ENCODE results near the gene SELENOO.

SELENOO gene

GRCh38 chr22:50176850-50177536 lies 23.8 kb upstream of the SELENOO start:
- no peak overlapping the region for H3K4me3 ChIP-seq (ENCODE audit: low read depth, low read length)
- no peak for DNase-seq (ENCODE audit: low read depth)
- TF ChIP-seq POLR2A (IDR thresholded peaks at IDR 0.05; ENCODE audit: extremely low read depth, insufficient read length) (no peak), MYC (IDR thresholded peaks at IDR 0.05; ENCODE audit: low read depth, low read length) (no peak), MAX (IDR thresholded peaks at IDR 0.05; ENCODE audit: low read depth, low read length) (no peak)

- no peak for DNase-seq (ENCODE audit: low read depth)
- no peak for TF ChIP-seq CTCF (IDR thresholded peaks at IDR 0.05; ENCODE audit: low read depth, low read length)
- H3K4me3 ChIP-seq (ENCODE audit: low read depth, low read length), result no peak overlapping the region
Observed at GRCh38 chr22:50177537-50178470, 23.0 kb upstream of the SELENOO start.

GRCh38 chr22:50178471-50178864 lies 22.3 kb upstream of the SELENOO start:
- H3K4me3 ChIP-seq (ENCODE audit: low read depth, low read length), result no peak overlapping the region
- no peak for TF ChIP-seq MYC (IDR thresholded peaks at IDR 0.05; ENCODE audit: low read depth, low read length)
- TF ChIP-seq MAX (IDR thresholded peaks at IDR 0.05; ENCODE audit: low read depth, low read length), result no peak
- TF ChIP-seq POLR2A (IDR thresholded peaks at IDR 0.05; ENCODE audit: extremely low read depth, insufficient read length), result no peak
- no peak for TF ChIP-seq CTCF (IDR thresholded peaks at IDR 0.05; ENCODE audit: low read depth, low read length)
- DNase-seq (ENCODE audit: low read depth), result no peak

- no peak overlapping the region for H3K4me3 ChIP-seq (ENCODE audit: low read depth, low read length)
- DNase-seq (ENCODE audit: low read depth), result no peak
- TF ChIP-seq CTCF (IDR thresholded peaks at IDR 0.05; ENCODE audit: low read depth, low read length) (no peak), MYC (IDR thresholded peaks at IDR 0.05; ENCODE audit: low read depth, low read length) (no peak), MAX (IDR thresholded peaks at IDR 0.05; ENCODE audit: low read depth, low read length) (no peak), POLR2A (IDR thresholded peaks at IDR 0.05; ENCODE audit: extremely low read depth, insufficient read length) (no peak)
Observed at GRCh38 chr22:50178871-50179869, 21.6 kb upstream of the SELENOO start.

GRCh38 chr22:50179937-50180726 lies 20.7 kb upstream of the SELENOO start:
- no peak overlapping the region for H3K4me3 ChIP-seq (ENCODE audit: low read depth, low read length)
- peak; percentile 55 for DNase-seq (ENCODE audit: low read depth)
- peak; percentile 13; the same call in 1 of the 2 replicates for TF ChIP-seq MAX (IDR thresholded peaks at IDR 0.05; ENCODE audit: low read depth, low read length)
- TF ChIP-seq POLR2A (IDR thresholded peaks at IDR 0.05; ENCODE audit: extremely low read depth, insufficient read length), result no peak
- TF ChIP-seq MYC (IDR thresholded peaks at IDR 0.05; ENCODE audit: low read depth, low read length), result no peak
- TF ChIP-seq CTCF (IDR thresholded peaks at IDR 0.05; ENCODE audit: low read depth, low read length), result no peak
